IPS-11a (cell line): ENCODE measurements around the gene DNAH7.

Experiments
- H3K4me3 ChIP-seq: one replicate; pipeline ENCODE4 v1.5.1; 2013; ENCODE audit warnings: low read depth, low read length, control low read depth

DNAH7 gene

DNA sequence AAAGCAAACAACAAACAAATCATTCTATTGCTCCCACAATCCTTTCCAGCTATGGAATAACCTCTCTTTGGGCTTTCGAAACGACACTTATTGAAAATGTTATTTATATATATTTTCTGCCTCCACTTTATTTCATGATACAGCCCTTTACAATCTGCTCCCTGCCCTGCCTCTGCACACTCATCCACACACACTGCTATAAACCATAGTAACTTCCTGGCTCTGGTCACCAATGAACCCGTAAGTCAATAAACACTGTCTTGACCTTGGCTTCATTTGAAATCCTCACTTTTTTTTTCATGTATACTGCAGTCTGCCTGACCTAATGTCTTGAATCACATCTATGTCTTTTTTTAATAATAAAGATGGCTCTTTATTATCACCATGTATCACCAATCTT lies 250.1 kb downstream of the DNAH7 start:
- no peak overlapping the region for H3K4me3 ChIP-seq

DNA sequence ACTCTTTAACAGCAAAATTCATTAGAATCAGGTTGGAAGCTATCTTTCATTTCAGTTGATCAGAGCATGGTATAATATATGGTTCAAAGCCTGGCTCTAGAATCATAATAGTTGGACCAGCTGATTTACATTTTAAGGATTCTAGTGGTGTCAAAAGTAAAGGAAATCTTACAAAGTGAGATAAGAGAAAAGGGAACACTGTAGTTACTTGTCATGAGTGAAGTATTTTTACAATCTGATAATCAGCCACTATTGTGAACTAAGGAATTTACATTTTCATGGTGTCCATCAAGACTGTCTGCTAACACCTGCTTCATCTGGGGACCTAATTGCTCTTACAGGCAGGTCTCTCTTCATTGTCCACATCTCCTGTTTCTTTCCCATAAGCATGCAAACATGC lies 250.5 kb downstream of the DNAH7 start:
- no peak overlapping the region for H3K4me3 ChIP-seq

- H3K4me3 ChIP-seq = no peak overlapping the region
Measured at GRCh38 chr2:195815083-195815482, 253.6 kb downstream of the DNAH7 start.

- H3K4me3 ChIP-seq = no peak overlapping the region
Measured at GRCh38 chr2:195813421-195813820, 255.2 kb downstream of the DNAH7 start.

- no peak overlapping the region for H3K4me3 ChIP-seq
Measured at GRCh38 chr2:195810340-195811098, 258.1 kb downstream of the DNAH7 start.

GRCh38 chr2:195808189-195808588 lies 260.4 kb downstream of the DNAH7 start:
- no peak overlapping the region for H3K4me3 ChIP-seq

- H3K4me3 ChIP-seq = no peak overlapping the region
Measured at GRCh38 chr2:195805283-195805976, 263.2 kb downstream of the DNAH7 start.

- no peak overlapping the region for H3K4me3 ChIP-seq
Measured at GRCh38 chr2:195795879-195796278, 272.8 kb downstream of the DNAH7 start.

- no peak overlapping the region for H3K4me3 ChIP-seq
Measured at GRCh38 chr2:195793881-195794280, 274.8 kb downstream of the DNAH7 start.

DNA sequence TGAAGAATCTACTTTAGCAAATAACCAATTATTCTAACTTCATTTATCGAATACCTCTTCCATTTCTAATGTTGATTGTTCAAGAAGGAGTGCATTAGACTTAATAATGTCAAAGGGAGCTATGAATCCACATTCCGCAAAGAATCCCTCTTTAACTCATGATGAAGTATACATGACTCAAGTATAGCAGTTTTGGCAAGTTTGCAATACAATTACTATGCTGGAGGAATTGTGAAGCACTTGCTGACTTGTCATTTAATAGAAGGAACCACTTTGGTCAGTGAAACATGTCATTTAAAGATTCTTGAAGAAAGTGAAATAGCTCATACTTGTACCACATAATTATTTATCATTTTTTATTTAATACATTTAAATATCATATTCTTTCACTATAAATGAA lies 286.5 kb downstream of the DNAH7 start:
- no peak overlapping the region for H3K4me3 ChIP-seq

DNA sequence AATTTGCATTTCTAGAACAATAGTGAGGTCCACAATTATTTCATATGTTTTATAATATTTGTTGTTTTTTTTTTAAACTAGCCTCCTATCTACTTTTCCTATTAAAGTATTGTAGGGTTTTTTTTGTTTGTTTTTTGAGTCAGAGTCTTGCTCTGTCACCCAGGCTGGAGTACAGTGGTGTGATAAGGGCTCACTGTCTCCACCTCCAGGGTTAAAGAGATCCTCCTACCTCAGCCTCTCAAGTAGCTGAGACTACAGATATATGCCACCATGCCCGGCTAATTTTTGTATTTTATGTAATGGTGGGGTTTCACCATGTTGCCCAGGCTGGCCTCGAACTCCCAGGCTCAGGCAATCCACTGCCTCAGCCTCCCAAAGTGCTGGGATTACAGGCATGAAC lies 289.1 kb downstream of the DNAH7 start:
- no peak overlapping the region for H3K4me3 ChIP-seq

DNA sequence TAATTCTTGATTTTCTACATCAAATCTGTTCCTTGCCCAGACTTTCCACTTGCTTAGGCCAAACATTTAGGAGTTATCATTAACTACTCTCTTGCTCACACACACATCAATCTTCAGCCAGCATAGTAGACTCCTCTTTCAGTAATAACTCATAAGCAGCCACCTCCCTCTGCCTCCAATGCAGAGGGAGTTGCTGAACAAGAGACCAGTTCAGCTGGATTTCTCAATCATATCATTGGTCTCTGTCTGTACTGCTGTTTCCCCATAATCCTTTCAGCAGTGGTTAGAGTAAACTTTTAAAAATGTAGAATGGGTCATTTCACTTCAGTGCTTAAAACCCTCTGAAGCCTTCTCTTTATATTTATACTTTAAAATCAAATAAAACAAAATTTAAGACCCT lies 298.7 kb downstream of the DNAH7 start:
- no peak overlapping the region for H3K4me3 ChIP-seq

DNA sequence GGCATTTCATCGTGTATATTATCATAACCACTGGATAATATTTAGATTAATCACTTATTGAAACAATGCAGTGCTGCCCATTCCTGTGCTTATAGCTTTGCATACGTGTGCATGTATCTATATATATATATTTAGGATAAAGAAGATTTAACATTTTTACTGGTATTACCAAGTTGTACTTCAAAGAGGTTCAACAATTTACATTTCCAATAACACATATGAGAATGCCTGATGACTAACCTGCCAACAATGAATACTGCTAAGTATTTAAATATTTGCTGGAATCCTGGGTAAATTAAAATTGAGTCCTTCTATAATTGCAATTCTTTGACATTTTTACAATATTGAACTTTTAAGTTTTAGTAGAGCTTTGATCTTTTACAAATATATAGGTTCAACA lies 300.2 kb downstream of the DNAH7 start:
- no peak overlapping the region for H3K4me3 ChIP-seq

DNA sequence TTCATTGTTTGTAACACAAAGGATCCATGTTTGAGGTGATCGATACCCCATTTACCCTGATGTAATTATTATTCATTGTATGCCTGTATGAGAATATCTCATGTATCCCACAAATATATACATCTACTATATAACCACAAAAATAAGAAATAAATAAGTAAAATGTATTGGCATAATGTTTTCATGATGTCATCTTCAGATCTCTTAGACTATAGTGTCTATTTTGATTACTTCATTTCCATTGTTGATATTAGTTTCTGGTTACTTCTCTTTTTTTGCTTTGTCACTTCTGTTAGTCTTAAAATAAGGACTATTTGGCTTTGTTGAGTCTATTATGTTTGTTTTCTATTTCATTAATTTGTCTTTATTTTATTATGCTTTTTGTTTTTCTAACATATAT lies 301.9 kb downstream of the DNAH7 start:
- no peak overlapping the region for H3K4me3 ChIP-seq

- H3K4me3 ChIP-seq = no peak overlapping the region
Measured at GRCh38 chr2:195763866-195764265, 304.8 kb downstream of the DNAH7 start.

DNA sequence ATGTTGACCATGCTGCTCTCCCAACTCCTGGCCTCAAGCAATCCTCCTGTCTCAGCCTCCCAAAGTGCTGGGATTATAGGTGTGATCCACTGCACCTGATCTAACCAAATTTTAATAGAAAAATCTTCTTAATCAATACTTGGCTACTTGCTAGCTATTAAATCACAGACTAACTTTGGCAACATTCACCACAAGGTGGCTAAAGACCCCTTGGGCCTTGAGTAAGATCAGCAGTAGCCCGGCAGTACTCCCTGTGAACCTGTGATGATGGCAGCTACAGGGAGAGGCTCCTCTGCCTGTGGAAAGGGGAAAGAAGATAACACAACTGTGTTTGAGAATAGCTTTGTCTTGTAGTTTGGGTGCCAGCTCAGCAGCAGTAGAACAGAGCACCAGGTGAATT lies 308.8 kb downstream of the DNAH7 start:
- no peak overlapping the region for H3K4me3 ChIP-seq

DNA sequence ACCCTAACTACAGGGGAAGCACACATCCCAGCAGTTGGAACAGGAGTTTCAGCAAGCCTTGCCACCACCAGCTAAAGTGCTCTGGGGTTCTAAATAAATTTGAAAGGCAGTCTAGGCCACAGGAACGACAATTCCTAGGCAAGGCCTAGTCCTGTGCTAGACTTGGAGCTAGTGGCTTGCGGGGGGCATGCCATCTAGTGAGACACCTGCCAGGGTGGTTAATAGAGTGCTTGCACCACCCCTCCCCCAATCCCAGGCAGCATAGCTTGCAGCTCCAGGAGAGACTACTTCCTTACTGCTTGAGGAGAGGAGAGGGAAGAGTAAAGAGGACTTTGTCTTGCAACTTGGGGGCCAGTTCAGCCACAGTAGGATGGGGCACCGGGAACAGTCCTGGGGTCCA lies 309.8 kb downstream of the DNAH7 start:
- H3K4me3 ChIP-seq = no peak overlapping the region

- H3K4me3 ChIP-seq = no peak overlapping the region
Measured at GRCh38 chr2:195756218-195756942, 312.3 kb downstream of the DNAH7 start.

DNA sequence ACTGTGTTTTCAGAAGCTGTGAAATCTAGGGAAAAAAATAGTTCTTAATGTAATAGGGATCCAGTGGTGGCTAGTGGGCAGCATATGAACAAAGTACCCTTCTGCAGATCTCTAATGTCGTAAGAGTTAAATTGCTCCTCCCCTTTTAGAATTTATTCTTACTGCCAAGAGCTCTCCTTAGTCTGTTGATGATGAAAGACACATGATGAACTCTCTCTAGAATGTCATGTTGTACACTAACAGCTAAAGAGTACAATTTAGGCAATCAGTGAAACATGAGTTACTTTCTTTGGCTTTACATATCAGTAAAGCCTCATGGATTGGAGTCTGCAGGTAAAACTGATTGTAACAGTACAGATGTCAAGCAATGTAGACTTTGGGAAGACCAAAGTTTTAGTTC lies 327.4 kb downstream of the DNAH7 start:
- H3K4me3 ChIP-seq = no peak overlapping the region

- no peak overlapping the region for H3K4me3 ChIP-seq
Measured at GRCh38 chr2:195737511-195738325, 330.9 kb downstream of the DNAH7 start.

DNA sequence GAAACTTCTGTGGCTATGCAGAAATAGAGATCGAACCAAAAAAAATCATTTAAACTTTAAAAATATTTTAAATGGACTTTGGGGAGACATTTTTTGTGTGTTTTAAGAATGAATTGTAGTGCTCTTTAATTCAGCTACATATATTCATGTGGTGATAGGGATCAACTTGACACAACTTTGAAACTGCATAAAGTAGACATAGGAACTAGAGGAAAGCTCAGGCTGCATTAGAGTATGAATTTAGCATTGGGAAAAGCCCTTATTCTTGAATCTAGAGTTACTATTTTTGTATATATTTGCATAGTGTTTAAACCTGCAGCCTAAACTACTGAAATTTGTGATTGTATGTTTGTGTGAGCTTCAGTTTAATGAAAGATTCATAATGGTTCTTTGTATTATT lies 333.3 kb downstream of the DNAH7 start:
- H3K4me3 ChIP-seq = no peak overlapping the region
